Mammary epithelial cell (primary cell): ENCODE data around the gene RUNX2.

Experiments used
- EZH2 ChIP-seq: IDR thresholded peaks from 2 replicates; pipeline ENCODE4 v1.6.1; 2012; ENCODE audit warnings: low read length, inconsistent platforms, borderline replicate concordance
- TF ChIP-seq, protein P1 (sequence below), 2 donors: IDR thresholded peaks in 1 of 2; conservative IDR thresholded peaks in 1 of 2; 2 replicates each; pipeline ENCODE4 v1.5.1; 2011 to 2012; ENCODE audit warnings: inconsistent platforms in 2 of 2, low read length in 2 of 2, mild to moderate bottlenecking in 2 of 2, control low read depth in 1 of 2, low read depth in 1 of 2; ENCODE audit not compliant: insufficient read depth in 1 of 2; ENCODE audit errors: extremely low read depth in 1 of 2

- no peak for TF ChIP-seq EZH2
- TF ChIP-seq, protein P1, sequence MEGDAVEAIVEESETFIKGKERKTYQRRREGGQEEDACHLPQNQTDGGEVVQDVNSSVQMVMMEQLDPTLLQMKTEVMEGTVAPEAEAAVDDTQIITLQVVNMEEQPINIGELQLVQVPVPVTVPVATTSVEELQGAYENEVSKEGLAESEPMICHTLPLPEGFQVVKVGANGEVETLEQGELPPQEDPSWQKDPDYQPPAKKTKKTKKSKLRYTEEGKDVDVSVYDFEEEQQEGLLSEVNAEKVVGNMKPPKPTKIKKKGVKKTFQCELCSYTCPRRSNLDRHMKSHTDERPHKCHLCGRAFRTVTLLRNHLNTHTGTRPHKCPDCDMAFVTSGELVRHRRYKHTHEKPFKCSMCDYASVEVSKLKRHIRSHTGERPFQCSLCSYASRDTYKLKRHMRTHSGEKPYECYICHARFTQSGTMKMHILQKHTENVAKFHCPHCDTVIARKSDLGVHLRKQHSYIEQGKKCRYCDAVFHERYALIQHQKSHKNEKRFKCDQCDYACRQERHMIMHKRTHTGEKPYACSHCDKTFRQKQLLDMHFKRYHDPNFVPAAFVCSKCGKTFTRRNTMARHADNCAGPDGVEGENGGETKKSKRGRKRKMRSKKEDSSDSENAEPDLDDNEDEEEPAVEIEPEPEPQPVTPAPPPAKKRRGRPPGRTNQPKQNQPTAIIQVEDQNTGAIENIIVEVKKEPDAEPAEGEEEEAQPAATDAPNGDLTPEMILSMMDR (conservative IDR thresholded peaks at IDR 0.05 in 1 of 2, IDR thresholded peaks at IDR 0.05 in 1 of 2; ENCODE audit: extremely low read depth in 1 of 2, insufficient read depth in 1 of 2, low read depth in 1 of 2, low read length in 2 of 2), result no peak
These were observed 339.6 kb downstream of the RUNX2 start for GRCh38 chr6:45667766-45668165.
